Measurements from ENCODE around the gene RP2.

GRCh38 chrX:46903458-46904242 is 66.8 kb downstream of the RP2 start:
- TF ChIP-seq POLR2A (IDR thresholded peaks at IDR 0.05) = no peak
- TF ChIP-seq CTCF (IDR thresholded peaks at IDR 0.05 in 8 of 11, conservative IDR thresholded peaks at IDR 0.05 in 3 of 11) = peak; percentile 42 to 78 (median 60)
- peak; percentile 53 to 64 (median 62) for TF ChIP-seq POLR2AphosphoS5 (IDR thresholded peaks at IDR 0.05)
